Pancreas (tissue), 10 donors: ENCODE data around the gene C3orf20. TPM values are rescaled to one million over a fixed set of nuclear protein-coding genes. Genes with fewer than 3 reads are reported as not detected.

Experiments
- ATAC-seq, 4 donors: fragments of 200-7000 bp; cut with Tn5 transposase; one replicate each; pipeline versions ENCODE4 v1.8.0 to v1.9.1; 2020; ENCODE audit warnings: mild to moderate bottlenecking in 4 of 4, moderate library complexity in 4 of 4
- DNase-seq, 6 donors: peaks; one replicate each; pipeline ENCODE4 v3.0.0-alpha.2; 2020
- FAIRE-seq: peaks from 2 replicates; lab custom pipeline; 2012; peaks lifted over from hg19 to GRCh38; lab: Jason Lieb, UNC
- H3K27ac ChIP-seq, 4 donors: fragments of 200-600 bp; sonication (generic); 1 replicate in 3 of 4; 2 replicates in 1 of 4; pipeline versions ENCODE4 v1.5.0 to v1.8.0; 2020
- H3K27me3 ChIP-seq, 4 donors: fragments of 200-600 bp; one replicate each; pipeline ENCODE4 v1.8.0; 2021
- H3K36me3 ChIP-seq, 3 donors: fragments of 200-600 bp; sonication (generic) in 1 of 3; one replicate each; pipeline versions ENCODE4 v1.5.0 to v1.8.0; 2020 to 2021
- H3K4me1 ChIP-seq, 3 donors: fragments of 200-600 bp; one replicate each; pipeline ENCODE4 v1.8.0; 2021
- H3K4me3 ChIP-seq, 4 donors: fragments of 200-600 bp; sonication (generic) in 2 of 4; one replicate each; pipeline versions ENCODE4 v1.5.0 to v1.8.0; 2020 to 2021
- H3K9me3 ChIP-seq, 4 donors: fragments of 200-600 bp; one replicate each; pipeline ENCODE4 v1.8.0; 2021
- WGBS, 2 donors: extraction: QIAGEN DNeasy Blood & Tissue Kit; methylation state at CpG; one replicate each; pipeline ENCODE4 v1.1.7; 2013; 5-methylcytosine and 5-hydroxymethylcytosine counted together
- intact Hi-C, 3 donors: fragments of 100-400 bp; cut with DNase I; formaldehyde crosslinking; loops; one replicate each; pipeline versions ENCODE4 v1.11.1 to v1.14.2; 2022
- polyA plus RNA-seq, 2 donors: library from polyadenylated mRNA; stranded (reverse); fragments of 200-250 nt; gene quantifications; one replicate each; pipeline ENCODE4 v1.2.3, GENCODE V29; 2013
- total RNA-seq, 6 donors: library from RNA; stranded (reverse); fragmentation: NEBNext Ultra II Directional in 4 of 6; extraction: Animal tissue kit (Norgen Biotek cat#: 25700) in 4 of 6; gene quantifications; one replicate each; pipeline versions ENCODE4 v1.2.1 to v1.2.4, GENCODE V29; 2021 to 2023
- TF ChIP-seq, protein P1 (sequence below), 4 donors: fragments of 200-600 bp; sonication (generic) in 3 of 4; IDR thresholded peaks; one replicate each; pipeline versions ENCODE4 v1.5.0 to v1.8.0; 2021; ENCODE audit warnings: antibody characterized with exemption in 4 of 4
- donor health status: healthy with polysubstance abuse.
- donor health status: DM: no; HTN: no; CAD: no; lungs with moderate emphysema.
- donor health status: DM: no; HTN: no; CAD: no.
- donor health status: control.
- donor health status: control.
- donor health status: Bipolar disorder and iron deficiency.
- donor health status: DM: yes; HTN: yes; CAD: no.
- donor health status: DM: no; HTN: no; CAD: no.
- donor health status: DM: no; HTN: no; CAD: no.
- donor health status: DM: yes; HTN: yes; CAD: no.

Gene C3orf20
- total and polyA plus RNA-seq, 8 donors = 0.02 to 0.12 (median 0.06) TPM; not detected in 3

GRCh38 chr3:14789640-14790285, 114.8 kb downstream of the C3orf20 start:
- H3K4me1 ChIP-seq = no peaks in the 10 kb centered on the region
- H3K4me3 ChIP-seq = no peak overlapping the region
- H3K27me3 ChIP-seq = peaks cover 0 to 4% (median 0%) of the 10 kb centered on the region in 4 donors
- 48 to 62% methylated on average over 10 of the region's 10 CpGs for WGBS, 2 donors
- no peaks in the 10 kb centered on the region for H3K36me3 ChIP-seq
- intact Hi-C loops = loop anchor here in 2 of 3 donors (5.0 to 10.0 kb wide), 2 partner anchors 125 to 128 kb away; no protein-coding TSS in a partner anchor
- ATAC-seq (no peak), FAIRE-seq (no peak), DNase-seq (no peak)
- H3K9me3 ChIP-seq = no peaks in the 10 kb centered on the region
- no peak overlapping the region for H3K27ac ChIP-seq
- TF ChIP-seq, protein P1, sequence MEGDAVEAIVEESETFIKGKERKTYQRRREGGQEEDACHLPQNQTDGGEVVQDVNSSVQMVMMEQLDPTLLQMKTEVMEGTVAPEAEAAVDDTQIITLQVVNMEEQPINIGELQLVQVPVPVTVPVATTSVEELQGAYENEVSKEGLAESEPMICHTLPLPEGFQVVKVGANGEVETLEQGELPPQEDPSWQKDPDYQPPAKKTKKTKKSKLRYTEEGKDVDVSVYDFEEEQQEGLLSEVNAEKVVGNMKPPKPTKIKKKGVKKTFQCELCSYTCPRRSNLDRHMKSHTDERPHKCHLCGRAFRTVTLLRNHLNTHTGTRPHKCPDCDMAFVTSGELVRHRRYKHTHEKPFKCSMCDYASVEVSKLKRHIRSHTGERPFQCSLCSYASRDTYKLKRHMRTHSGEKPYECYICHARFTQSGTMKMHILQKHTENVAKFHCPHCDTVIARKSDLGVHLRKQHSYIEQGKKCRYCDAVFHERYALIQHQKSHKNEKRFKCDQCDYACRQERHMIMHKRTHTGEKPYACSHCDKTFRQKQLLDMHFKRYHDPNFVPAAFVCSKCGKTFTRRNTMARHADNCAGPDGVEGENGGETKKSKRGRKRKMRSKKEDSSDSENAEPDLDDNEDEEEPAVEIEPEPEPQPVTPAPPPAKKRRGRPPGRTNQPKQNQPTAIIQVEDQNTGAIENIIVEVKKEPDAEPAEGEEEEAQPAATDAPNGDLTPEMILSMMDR (IDR thresholded peaks at IDR 0.05) = no peak

DNA sequence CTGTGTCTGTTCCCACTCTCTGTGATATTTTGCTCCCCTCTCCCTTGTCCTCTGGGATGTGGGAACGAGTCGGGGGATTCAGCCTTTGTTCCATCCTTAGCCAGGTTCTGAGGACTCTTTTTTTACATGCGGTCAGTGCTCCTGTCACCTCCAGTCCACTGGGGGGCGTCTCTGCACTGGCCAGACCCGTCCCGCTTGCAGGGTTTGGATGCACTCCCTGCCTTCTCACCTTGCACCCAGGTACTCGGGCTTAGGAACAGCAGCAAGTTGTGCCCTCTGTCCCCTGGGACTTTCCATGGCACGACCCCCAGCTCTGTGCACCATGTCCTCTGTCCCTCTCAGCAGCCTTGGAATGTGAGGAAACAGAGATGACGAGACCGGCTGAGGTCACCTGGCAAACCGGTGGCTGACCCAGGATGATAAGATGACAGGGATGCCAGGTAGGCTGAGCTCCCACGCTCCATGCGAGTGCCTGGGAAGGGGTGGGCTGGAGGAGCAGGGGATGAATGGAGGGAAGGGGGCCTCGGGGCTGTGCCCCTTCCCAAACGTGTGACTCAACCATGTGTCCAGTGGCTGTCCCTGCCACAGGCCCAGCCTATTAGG, 116.5 kb downstream of the C3orf20 start:
- no peaks in the 10 kb centered on the region for H3K9me3 ChIP-seq
- H3K27me3 ChIP-seq = peaks cover 0 to 4% (median 0%) of the 10 kb centered on the region in 4 donors
- DNase-seq (peak in 4 of 6 donors; percentile 8 to 76 (median 48)), ATAC-seq (peak; percentile 58 to 88 (median 80)), FAIRE-seq (no peak)
- H3K4me3 ChIP-seq = no peak overlapping the region
- TF ChIP-seq, protein P1 (IDR thresholded peaks at IDR 0.05) = peak; percentile 18 to 44 (median 32)
- H3K27ac ChIP-seq = no peak overlapping the region
- H3K36me3 ChIP-seq = no peaks in the 10 kb centered on the region
- WGBS, 2 donors = 11 to 13% methylated on average over 15 of the region's 15 CpGs
- intact Hi-C loops = loop anchor here in 2 of 3 donors (5.0 to 10.0 kb wide), 2 partner anchors 123 to 126 kb away; no protein-coding TSS in a partner anchor
- no peaks in the 10 kb centered on the region for H3K4me1 ChIP-seq

DNA sequence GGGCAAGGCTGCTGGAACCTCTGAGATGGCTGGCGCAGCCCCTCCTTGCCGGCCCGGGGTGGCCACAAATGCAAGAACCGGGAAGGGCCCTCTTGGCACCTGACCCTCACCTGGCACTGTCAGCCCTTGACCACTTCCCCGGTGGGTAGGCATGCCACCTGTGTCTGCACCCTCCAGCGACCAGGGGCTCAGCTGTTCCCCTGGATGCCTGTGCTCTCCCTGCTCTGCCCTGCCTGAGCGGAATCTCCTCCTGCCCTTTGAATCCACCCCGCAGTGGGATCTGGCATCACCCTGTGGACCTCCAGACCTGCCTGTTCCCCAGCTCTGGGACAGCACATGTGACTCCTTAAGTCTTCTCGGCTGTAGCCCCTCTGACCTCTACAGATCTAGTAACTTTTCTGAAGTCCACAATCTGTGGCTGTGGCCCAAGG, 117.8 kb downstream of the C3orf20 start:
- TF ChIP-seq, protein P1 (IDR thresholded peaks at IDR 0.05) = no peak
- FAIRE-seq (no peak), DNase-seq (no peak), ATAC-seq (no peak)
- no peaks in the 10 kb centered on the region for H3K9me3 ChIP-seq
- peaks cover 0 to 4% (median 0%) of the 10 kb centered on the region in 4 donors for H3K27me3 ChIP-seq
- no peak overlapping the region for H3K4me3 ChIP-seq
- no peaks in the 10 kb centered on the region for H3K36me3 ChIP-seq
- no peaks in the 10 kb centered on the region for H3K4me1 ChIP-seq
- no peak overlapping the region for H3K27ac ChIP-seq
- 75 to 81% methylated on average over 9 of the region's 9 CpGs for WGBS, 2 donors
- intact Hi-C loops = loop anchor here in 2 of 3 donors (5.0 to 10.0 kb wide), 2 partner anchors 122 to 125 kb away; no protein-coding TSS in a partner anchor

DNA sequence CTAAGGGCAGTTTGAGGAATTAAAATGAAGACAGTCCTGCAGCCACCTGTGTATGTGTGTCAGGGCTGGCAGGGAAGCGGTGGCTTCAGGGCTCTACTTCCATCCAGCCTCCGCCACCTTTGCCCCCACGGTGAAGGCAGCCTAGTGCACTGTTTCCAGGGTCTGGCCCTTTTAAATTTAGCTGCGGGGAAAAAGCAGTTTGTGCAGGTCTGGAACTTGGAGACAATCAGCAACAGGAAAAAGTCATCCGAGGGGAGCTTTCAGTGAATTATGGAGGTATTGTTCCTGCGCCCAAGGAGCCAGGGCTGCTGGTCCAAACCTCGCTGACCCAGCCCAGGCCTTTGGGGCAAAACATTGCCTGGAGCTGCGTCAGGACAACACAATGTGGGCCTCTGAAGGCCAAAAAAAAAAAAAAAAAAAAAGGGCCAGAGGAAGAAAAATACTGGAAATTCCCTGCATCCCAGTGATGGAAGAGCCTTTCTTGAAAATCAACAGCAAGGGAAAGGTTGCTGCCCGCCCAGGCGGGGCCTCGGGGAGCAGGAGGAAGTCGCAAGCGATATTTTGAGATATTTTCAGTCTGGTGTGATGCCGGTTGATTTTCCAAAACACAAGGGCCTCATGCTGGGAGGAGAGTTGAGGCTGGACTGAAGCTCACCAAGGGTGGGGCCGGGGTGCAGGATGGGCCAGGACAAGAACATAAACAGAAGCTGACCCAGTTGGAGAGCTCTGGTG, 118.4 kb downstream of the C3orf20 start:
- H3K27ac ChIP-seq = no peak overlapping the region

More for the DNA sequence above, 118.4 kb downstream of the C3orf20 start:
- Histone ChIP-seq H3K4me3 (no peak overlapping the region), H3K9me3 (no peaks in the 10 kb centered on the region), H3K36me3 (no peaks in the 10 kb centered on the region), H3K4me1 (no peaks in the 10 kb centered on the region), H3K27me3 (peaks cover 0 to 4% (median 0%) of the 10 kb centered on the region in 4 donors)
- intact Hi-C loops = loop anchor here in 2 of 3 donors (5.0 to 10.0 kb wide), 2 partner anchors 122 to 124 kb away; no protein-coding TSS in a partner anchor
- TF ChIP-seq, protein P1 (IDR thresholded peaks at IDR 0.05) = no peak
- no peak for DNase-seq
- ATAC-seq = no peak
- WGBS, 2 donors = 68 to 79% methylated on average over 15 of the region's 15 CpGs
- FAIRE-seq = no peak
